ENCODE results near the gene BCAS3.

The BCAS3 gene

DNA sequence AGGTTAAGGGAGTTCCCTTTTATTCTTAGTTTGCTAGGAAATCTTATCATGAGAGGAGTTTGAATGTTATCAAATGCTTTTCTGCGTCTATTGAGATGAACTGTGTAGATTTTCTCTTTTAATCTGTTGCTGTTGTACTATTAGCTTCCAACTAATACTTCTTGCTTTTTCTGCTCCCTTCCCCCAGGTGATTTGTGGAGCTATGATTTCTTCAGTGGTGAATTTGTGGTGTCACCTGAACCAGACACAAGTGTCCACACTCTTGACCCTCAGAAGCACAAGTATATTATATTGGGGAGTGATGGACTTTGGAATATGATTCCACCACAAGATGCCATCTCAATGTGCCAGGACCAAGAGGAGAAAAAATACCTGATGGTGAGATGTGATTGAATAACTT, 29.9 kb upstream of the BCAS3 start:
- H3K9ac ChIP-seq (ENCODE audit: low read length), result no peak overlapping the region
- H3K79me2 ChIP-seq (ENCODE audit: control insufficient read depth, insufficient read depth, low read length, poor library complexity), result no peaks in the 10 kb centered on the region
- H3K4ac ChIP-seq (ENCODE audit: low read depth, low read length), result no peak overlapping the region
- no peak overlapping the region for H3K4me3 ChIP-seq (ENCODE audit: low read depth, low read length)
- H4K8ac ChIP-seq (ENCODE audit: low read depth, low read length), result no peak overlapping the region
- H2AFZ ChIP-seq (ENCODE audit: insufficient read depth, low read length, poor library complexity), result no peak overlapping the region
- no peaks in the 10 kb centered on the region for H3K79me1 ChIP-seq (ENCODE audit: low read length)
- no peak overlapping the region for H2BK120ac ChIP-seq (ENCODE audit: insufficient read depth, low read length, poor library complexity)
- peaks cover 9 to 16% of the 10 kb centered on the region in 2 experiments for H3K36me3 ChIP-seq (ENCODE audit: control insufficient read depth in 1 of 2, insufficient read depth in 2 of 2, low read length in 2 of 2)
- H2BK5ac ChIP-seq (ENCODE audit: low read depth, low read length, poor library complexity), result no peak overlapping the region
- H3K18ac ChIP-seq (ENCODE audit: low read length), result no peak overlapping the region
- no peaks in the 10 kb centered on the region for H3K4me1 ChIP-seq (ENCODE audit: control insufficient read depth in 1 of 2, insufficient read depth in 2 of 2, low read length in 2 of 2)
- no peak for DNase-seq
- H3K14ac ChIP-seq (ENCODE audit: low read length), result no peak overlapping the region
- WGBS (ENCODE audit: extremely low coverage, insufficient coverage, insufficient read length), result no CpG with 5 or more reads among the region's 1 CpG
- H3K27ac ChIP-seq (ENCODE audit: low read depth, low read length), result no peak overlapping the region
- H4K91ac ChIP-seq (ENCODE audit: low read depth, low read length), result no peak overlapping the region
- H3K4me2 ChIP-seq (ENCODE audit: low read length), result no peak overlapping the region
- no peak overlapping the region for H4K12ac ChIP-seq (ENCODE audit: low read depth, low read length)
- H2BK12ac ChIP-seq (ENCODE audit: low read length), result no peak overlapping the region
- no peaks in the 10 kb centered on the region for H3K9me3 ChIP-seq (ENCODE audit: insufficient read depth, low read depth, low read length)
- H2AK5ac ChIP-seq (ENCODE audit: low read length), result no peak overlapping the region
- no peak overlapping the region for H3K23ac ChIP-seq (ENCODE audit: low read length)
- H3K27me3 ChIP-seq (ENCODE audit: insufficient read depth, low read length), result no peaks in the 10 kb centered on the region

DNA sequence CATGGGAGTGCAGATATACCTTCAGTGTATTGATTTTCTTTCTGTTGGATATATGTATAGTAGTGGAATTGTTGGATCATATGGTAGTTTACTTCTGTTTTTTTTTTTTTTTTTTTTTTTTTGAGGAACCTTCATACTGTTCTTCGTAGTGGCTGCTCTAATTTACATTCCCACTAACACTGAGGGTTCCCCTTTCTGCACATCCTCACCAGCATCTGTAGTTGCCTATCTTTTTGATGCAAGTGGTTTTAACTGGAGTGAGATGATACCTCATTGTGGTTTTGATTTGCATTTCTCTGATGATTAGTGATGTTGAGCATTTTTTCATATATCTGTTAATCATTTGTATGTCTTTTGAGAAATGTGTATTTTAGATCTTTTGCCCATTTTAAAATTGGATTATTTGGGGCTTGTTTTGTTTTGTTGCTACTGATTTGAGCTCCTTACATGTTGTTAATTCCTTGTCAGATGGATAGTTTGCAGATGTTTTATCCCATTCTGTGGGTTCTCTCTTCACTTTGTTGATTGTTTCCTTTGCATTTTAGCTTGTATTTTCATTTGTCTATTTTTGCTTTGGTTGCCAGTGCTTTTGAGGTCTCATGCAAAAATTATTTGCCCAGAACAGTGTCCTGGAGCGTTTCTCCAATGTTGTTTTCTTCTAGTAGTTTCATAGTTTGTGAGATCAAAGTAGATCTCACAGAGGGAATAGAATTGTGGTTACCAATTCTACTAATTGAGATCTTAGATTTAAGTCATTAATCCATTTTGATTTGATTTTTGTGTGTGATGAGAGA, 25.0 kb upstream of the BCAS3 start:
- Histone ChIP-seq H4K12ac (ENCODE audit: low read depth, low read length) (no peak overlapping the region), H2BK120ac (ENCODE audit: insufficient read depth, low read length, poor library complexity) (no peak overlapping the region), H4K91ac (ENCODE audit: low read depth, low read length) (no peak overlapping the region), H3K14ac (ENCODE audit: low read length) (no peak overlapping the region), H2BK12ac (ENCODE audit: low read length) (no peak overlapping the region), H3K36me3 (ENCODE audit: control insufficient read depth in 1 of 2, insufficient read depth in 2 of 2, low read length in 2 of 2) (peaks cover 8 to 18% of the 10 kb centered on the region in 2 experiments), H2AK5ac (ENCODE audit: low read length) (no peak overlapping the region), H2AFZ (ENCODE audit: insufficient read depth, low read length, poor library complexity) (no peak overlapping the region), H3K27me3 (ENCODE audit: insufficient read depth, low read length) (no peaks in the 10 kb centered on the region), H4K8ac (ENCODE audit: low read depth, low read length) (no peak overlapping the region), H3K27ac (ENCODE audit: low read depth, low read length) (no peak overlapping the region), H3K9ac (ENCODE audit: low read length) (no peak overlapping the region), H3K23ac (ENCODE audit: low read length) (no peak overlapping the region), H3K9me3 (ENCODE audit: insufficient read depth, low read depth, low read length) (no peaks in the 10 kb centered on the region), H3K4me3 (ENCODE audit: low read depth, low read length) (no peak overlapping the region), H3K79me1 (ENCODE audit: low read length) (no peaks in the 10 kb centered on the region), H3K4ac (ENCODE audit: low read depth, low read length) (no peak overlapping the region), H3K4me2 (ENCODE audit: low read length) (no peak overlapping the region), H3K79me2 (ENCODE audit: control insufficient read depth, insufficient read depth, low read length, poor library complexity) (no peaks in the 10 kb centered on the region), H3K4me1 (ENCODE audit: control insufficient read depth in 1 of 2, insufficient read depth in 2 of 2, low read length in 2 of 2) (no peaks in the 10 kb centered on the region), H2BK5ac (ENCODE audit: low read depth, low read length, poor library complexity) (no peak overlapping the region), H3K18ac (ENCODE audit: low read length) (no peak overlapping the region)
- WGBS (ENCODE audit: extremely low coverage, insufficient coverage, insufficient read length), result no CpG with 5 or more reads among the region's 2 CpGs
- no peak for DNase-seq

DNA sequence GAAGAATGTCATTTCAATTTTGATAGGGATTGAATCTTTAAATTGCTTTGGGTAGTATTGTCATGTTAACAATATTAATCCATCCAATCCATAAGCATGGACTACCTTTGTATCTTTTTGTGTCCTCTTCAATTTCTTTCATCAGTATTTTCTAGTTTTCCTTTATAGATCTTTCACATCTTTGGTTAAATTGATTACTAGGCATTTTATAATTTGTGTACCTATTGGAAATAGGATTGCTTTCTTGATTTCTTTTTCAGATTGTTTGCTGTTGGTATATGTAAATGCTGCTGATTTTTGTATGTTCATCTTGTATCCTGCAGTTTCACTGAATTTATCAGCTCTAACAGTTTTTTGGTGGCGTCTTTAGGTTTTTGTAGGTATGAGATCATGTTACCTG, 24.1 kb upstream of the BCAS3 start:
- Histone ChIP-seq H4K8ac (ENCODE audit: low read depth, low read length) (no peak overlapping the region), H3K79me1 (ENCODE audit: low read length) (no peaks in the 10 kb centered on the region), H3K23ac (ENCODE audit: low read length) (no peak overlapping the region), H3K4ac (ENCODE audit: low read depth, low read length) (no peak overlapping the region), H3K4me2 (ENCODE audit: low read length) (no peak overlapping the region), H3K27me3 (ENCODE audit: insufficient read depth, low read length) (no peaks in the 10 kb centered on the region), H3K36me3 (ENCODE audit: control insufficient read depth in 1 of 2, insufficient read depth in 2 of 2, low read length in 2 of 2) (peaks cover 6 to 17% of the 10 kb centered on the region in 2 experiments), H3K14ac (ENCODE audit: low read length) (no peak overlapping the region), H4K12ac (ENCODE audit: low read depth, low read length) (no peak overlapping the region), H2AFZ (ENCODE audit: insufficient read depth, low read length, poor library complexity) (no peak overlapping the region), H3K9me3 (ENCODE audit: insufficient read depth, low read depth, low read length) (no peaks in the 10 kb centered on the region), H2BK5ac (ENCODE audit: low read depth, low read length, poor library complexity) (no peak overlapping the region), H2BK12ac (ENCODE audit: low read length) (no peak overlapping the region), H3K4me3 (ENCODE audit: low read depth, low read length) (no peak overlapping the region), H3K79me2 (ENCODE audit: control insufficient read depth, insufficient read depth, low read length, poor library complexity) (no peaks in the 10 kb centered on the region), H2AK5ac (ENCODE audit: low read length) (no peak overlapping the region), H3K18ac (ENCODE audit: low read length) (no peak overlapping the region), H4K91ac (ENCODE audit: low read depth, low read length) (no peak overlapping the region), H3K27ac (ENCODE audit: low read depth, low read length) (no peak overlapping the region), H3K9ac (ENCODE audit: low read length) (no peak overlapping the region), H3K4me1 (ENCODE audit: control insufficient read depth in 1 of 2, insufficient read depth in 2 of 2, low read length in 2 of 2) (no peaks in the 10 kb centered on the region), H2BK120ac (ENCODE audit: insufficient read depth, low read length, poor library complexity) (no peak overlapping the region)
- no peak for DNase-seq
- no CpG with 5 or more reads among the region's 1 CpG for WGBS (ENCODE audit: extremely low coverage, insufficient coverage, insufficient read length)

DNA sequence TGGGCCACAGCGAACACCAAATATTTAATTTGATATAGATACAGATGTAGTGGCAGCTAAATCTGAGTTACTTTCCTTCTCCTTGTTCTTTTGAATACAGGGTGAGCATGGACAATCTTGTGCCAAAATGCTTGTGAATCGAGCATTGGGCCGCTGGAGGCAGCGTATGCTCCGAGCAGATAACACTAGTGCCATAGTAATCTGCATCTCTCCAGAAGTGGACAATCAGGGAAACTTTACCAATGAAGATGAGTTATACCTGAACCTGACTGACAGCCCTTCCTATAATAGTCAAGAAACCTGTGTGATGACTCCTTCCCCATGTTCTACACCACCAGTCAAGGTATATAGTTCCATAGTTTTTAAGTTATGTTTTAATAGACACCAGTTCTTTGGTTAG, 21.2 kb upstream of the BCAS3 start:
- Histone ChIP-seq H2BK12ac (ENCODE audit: low read length) (no peak overlapping the region), H3K9me3 (ENCODE audit: insufficient read depth, low read depth, low read length) (no peaks in the 10 kb centered on the region), H3K4me3 (ENCODE audit: low read depth, low read length) (no peak overlapping the region), H4K8ac (ENCODE audit: low read depth, low read length) (no peak overlapping the region), H3K4me1 (ENCODE audit: control insufficient read depth in 1 of 2, insufficient read depth in 2 of 2, low read length in 2 of 2) (no peaks in the 10 kb centered on the region), H2BK5ac (ENCODE audit: low read depth, low read length, poor library complexity) (no peak overlapping the region), H3K27ac (ENCODE audit: low read depth, low read length) (no peak overlapping the region), H2BK120ac (ENCODE audit: insufficient read depth, low read length, poor library complexity) (no peak overlapping the region), H3K27me3 (ENCODE audit: insufficient read depth, low read length) (no peaks in the 10 kb centered on the region), H3K4ac (ENCODE audit: low read depth, low read length) (no peak overlapping the region), H2AFZ (ENCODE audit: insufficient read depth, low read length, poor library complexity) (no peak overlapping the region), H3K23ac (ENCODE audit: low read length) (no peak overlapping the region), H3K79me1 (ENCODE audit: low read length) (no peaks in the 10 kb centered on the region), H4K91ac (ENCODE audit: low read depth, low read length) (no peak overlapping the region), H4K12ac (ENCODE audit: low read depth, low read length) (no peak overlapping the region), H3K4me2 (ENCODE audit: low read length) (no peak overlapping the region), H3K18ac (ENCODE audit: low read length) (no peak overlapping the region), H3K14ac (ENCODE audit: low read length) (no peak overlapping the region), H3K79me2 (ENCODE audit: control insufficient read depth, insufficient read depth, low read length, poor library complexity) (no peaks in the 10 kb centered on the region), H2AK5ac (ENCODE audit: low read length) (no peak overlapping the region), H3K36me3 (ENCODE audit: control insufficient read depth in 1 of 2, insufficient read depth in 2 of 2, low read length in 2 of 2) (peaks cover 1 to 9% of the 10 kb centered on the region in 2 experiments), H3K9ac (ENCODE audit: low read length) (no peak overlapping the region)
- no CpG with 5 or more reads among the region's 5 CpGs for WGBS (ENCODE audit: extremely low coverage, insufficient coverage, insufficient read length)
- DNase-seq, result peak in 1 of 2 donors; percentile 25
